ENCODE data around the gene AOAH.
A peak's percentile ranks its signal among the peaks of the same experiment; 100 is the strongest.
"Not testable (repeated sequence)": the region's sequence is repeated elsewhere in the genome, so short reads cannot be mapped to it uniquely, and the experiment has no call there.

AOAH gene

GRCh38 chr7:36504216-36504615, 220.1 kb downstream of the AOAH start:
- DNase-seq = not testable (repeated sequence)

- DNase-seq = no peak
These were observed 226.5 kb downstream of the AOAH start for GRCh38 chr7:36497775-36498174.

DNA sequence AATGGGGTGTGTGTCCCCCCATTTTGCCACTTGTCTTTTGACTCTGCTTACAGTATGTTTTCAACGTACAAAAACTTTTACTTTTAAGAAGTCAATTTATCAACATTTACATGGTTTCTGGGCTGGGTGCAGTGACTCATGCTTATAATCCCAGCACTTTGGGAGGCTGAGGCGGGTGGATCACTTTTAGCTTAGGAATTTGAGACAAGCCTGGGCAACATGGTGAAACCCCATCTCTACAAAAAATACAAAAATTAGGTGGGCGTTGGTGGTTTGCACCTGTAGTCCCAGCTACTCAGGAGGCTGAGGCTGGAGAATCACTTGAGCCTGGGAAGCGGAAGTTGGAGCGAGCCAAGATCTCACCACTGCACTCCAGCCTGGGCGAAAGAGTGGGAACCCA, 227.1 kb downstream of the AOAH start:
- DNase-seq = not testable (repeated sequence)

DNA sequence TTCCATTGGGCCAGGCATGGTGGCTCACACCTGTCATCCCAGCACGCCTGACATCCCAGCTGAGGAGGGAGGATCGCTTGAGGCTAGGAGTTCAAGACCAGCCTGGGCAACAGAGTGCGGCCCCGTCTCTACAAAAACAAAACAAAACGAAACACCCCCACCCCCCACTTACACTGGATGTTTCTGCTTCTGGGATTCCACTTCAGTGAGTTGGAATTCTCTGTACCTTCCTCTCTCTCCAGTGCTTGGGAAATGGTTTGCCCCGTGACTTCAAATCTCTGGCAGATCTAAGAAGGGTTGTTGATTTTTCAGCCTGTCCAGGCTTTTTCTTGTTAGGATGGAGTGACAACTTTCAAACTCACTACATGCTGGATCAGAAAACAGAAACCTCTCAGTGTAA, 227.7 kb downstream of the AOAH start:
- no peak for DNase-seq

- no peak for DNase-seq
These were observed 233.0 kb downstream of the AOAH start for GRCh38 chr7:36491317-36491716.

- DNase-seq = no peak
These were observed 233.9 kb downstream of the AOAH start for GRCh38 chr7:36490419-36490830.

DNA sequence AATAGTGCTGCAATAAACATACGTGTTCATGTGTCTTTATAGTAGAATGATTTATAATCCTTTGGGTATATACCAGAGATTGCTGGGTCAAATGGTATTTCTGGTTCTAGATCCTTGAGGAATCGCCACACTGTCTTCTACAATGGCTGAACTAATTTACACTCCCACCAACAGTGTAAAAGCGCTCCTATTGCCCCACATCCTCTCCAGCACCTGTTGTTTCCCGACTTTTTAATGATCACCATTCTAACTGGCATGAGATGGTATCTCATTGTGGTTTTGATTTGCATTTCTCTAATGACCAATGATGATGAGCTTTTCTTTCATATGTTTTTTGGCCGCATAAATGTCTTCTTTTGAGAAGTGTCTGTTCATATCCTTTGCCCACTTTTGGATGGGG, 235.6 kb downstream of the AOAH start:
- DNase-seq = not testable (repeated sequence)

GRCh38 chr7:36487756-36488336, 236.4 kb downstream of the AOAH start:
- peak in 1 of 2 donors; percentile 54 for DNase-seq

DNA sequence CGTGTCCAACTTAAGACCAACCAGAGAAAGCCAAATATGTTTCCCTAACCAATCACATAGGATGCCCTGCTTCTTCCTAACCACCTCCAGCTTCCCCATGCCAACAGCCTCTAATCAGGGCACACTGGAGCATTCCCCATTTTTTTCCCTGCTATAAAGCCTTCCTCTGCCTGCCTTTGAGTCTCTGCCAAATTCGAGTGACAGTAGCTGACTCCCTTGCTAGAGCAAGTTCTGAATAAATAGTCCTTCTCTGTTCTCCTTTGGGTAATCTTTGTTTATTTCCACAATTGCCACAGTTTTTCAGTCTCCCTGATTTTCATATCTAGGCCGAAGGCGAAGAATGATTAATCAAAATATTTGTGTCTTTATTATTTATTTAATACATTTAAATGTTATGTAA, 238.0 kb downstream of the AOAH start:
- DNase-seq = peak in 1 of 2 donors; percentile 33

GRCh38 chr7:36484265-36484664, 240.0 kb downstream of the AOAH start:
- no peak for DNase-seq

DNA sequence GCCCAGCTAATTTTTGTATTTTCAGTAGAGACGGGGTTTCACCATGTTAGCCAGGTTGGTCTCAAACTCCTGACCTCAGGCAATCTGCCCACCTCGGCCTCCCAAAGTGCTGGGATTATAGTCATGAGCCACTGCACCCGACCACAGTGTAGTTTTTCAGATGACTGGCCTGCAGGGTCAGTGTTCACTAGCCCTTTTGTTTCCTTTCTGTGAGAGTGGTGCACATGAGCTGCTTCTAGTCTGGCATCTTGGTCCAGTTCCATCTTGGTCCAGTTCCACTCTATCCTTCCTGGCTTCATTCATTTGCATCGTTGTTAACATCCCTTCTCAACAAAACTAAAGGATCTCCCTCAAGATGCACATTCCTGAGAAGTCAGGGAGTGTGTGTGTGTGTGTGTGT, 240.4 kb downstream of the AOAH start:
- DNase-seq = peak; percentile 43 to 61

DNA sequence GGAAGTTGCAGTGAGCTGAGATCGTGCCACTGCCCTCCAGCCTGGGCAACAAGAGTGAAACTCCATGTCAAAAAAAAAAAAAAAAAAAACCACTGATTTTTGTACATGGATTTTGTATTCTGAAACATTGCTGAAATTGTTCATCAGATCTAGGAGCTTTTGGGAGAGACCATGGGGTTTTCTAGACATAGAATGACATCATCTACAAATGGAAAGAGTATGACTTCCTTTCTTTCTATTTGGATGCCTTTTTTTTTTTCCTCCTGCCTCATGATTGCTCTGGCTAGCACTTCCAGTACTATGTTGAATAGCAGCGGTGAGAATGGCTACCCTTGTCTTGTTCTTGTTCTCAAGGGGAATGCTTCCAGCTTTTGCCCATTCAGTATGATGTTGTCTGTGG, 245.5 kb downstream of the AOAH start:
- DNase-seq = no peak

GRCh38 chr7:36475381-36475780, 248.9 kb downstream of the AOAH start:
- no peak for DNase-seq

- no peak for DNase-seq
These were observed 249.3 kb downstream of the AOAH start for GRCh38 chr7:36475011-36475342.

- DNase-seq = no peak
These were observed 249.8 kb downstream of the AOAH start for GRCh38 chr7:36474283-36475010.

DNA sequence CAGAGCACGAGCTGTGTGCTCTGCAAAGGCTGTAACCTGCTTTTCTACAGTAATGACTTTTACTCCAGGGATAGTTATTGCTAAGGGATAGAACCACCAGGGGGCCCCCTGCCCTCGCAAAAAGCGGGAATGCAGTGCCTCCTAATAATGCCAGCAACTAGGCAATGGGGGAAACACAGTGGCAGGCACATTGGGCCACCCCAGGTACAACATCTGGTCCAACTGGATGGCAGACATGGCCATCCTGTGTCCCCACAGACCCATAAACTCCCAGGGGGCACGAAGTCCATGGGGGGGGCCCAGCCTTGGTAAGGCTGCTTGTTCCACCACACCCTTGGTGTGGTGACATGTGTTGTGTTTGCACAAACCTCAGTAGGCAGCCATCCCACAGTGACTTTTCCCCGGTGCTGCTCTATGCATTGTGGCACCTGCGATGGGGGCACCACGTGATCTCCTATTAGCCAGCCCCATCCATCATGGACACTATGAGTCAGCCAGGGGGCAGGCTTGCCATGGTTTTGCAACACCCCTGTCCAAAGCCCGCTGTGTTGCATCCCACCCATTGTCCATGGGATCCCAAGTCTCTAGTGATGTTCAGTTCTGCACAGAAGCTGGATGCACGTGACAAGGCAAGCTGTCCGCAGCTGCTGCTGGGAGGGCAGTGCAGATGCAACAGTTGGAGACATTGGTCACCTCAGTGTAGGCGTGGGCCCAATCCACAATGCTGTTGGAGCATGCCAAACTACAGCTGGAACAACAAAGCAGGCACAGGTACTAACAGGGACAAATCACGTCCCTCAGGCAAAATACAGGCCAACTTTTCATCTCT, 250.6 kb downstream of the AOAH start:
- peak; percentile 10 to 31 for DNase-seq

DNA sequence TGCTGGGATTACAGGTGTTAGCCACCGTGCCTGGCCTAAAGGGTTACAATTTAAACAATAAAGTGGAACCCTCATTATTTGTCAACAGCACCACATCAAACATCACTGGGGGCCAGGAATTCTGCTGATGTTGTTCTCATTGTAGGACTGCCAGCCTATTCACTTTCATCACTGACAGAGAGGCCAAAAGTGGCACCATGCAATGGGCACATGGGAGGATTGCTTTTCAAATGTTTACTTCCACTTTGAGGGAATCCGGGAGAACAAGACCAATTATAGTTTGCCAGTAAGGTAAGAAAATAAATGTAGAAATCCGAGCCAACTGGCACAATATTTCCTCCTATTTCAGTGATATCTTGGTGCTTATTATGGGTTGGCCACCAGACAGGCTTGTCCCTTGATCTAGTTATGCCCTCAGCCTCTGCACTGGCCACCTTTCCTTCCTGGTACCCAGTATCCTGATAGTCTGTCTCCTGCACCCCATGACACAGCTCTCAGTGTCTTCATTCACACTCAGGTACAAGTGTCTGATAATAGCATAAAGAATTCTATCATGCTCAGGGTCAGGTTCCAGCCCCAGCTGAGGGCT, 252.1 kb downstream of the AOAH start:
- DNase-seq = no peak

DNA sequence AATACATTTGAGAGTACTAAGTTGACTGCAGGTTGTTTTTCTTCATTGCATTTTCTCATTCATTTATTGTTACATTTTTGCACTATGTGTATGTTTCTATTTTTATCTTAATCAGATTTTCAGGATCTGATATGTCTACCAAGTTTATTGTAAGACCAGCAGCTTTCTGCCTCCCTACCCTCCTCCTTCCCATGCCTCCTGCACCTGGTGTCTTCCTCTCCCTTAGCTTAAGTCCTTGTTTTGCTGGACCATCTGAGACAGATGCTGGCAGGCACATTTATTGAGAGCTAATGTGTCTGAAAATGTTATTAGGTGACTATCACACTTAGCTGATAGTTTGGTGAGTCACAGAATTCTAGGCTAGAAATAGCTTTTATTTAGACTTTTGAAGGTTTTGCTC, 255.1 kb downstream of the AOAH start:
- no peak for DNase-seq

GRCh38 chr7:36468370-36469101, 255.8 kb downstream of the AOAH start:
- DNase-seq = no peak

DNA sequence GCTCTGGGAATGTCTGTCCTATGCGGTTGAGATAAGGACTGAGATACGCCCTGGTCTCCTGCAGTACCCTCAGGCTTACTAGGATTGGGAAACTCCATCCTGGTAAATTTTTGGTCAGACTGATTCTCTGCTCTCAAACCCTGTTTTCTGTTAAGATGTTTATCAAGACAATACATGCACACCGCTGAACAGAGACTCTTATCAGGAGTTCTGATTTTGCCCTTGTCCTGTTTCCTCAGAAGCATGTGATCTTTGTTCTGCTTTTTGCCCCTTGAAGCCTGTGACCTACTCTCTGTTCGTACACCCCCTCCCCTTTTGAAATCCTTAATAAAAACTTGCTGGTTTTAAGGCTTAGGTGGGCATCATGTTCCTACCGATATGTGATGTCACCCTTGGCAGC, 258.3 kb downstream of the AOAH start:
- DNase-seq = not testable (repeated sequence)

DNA sequence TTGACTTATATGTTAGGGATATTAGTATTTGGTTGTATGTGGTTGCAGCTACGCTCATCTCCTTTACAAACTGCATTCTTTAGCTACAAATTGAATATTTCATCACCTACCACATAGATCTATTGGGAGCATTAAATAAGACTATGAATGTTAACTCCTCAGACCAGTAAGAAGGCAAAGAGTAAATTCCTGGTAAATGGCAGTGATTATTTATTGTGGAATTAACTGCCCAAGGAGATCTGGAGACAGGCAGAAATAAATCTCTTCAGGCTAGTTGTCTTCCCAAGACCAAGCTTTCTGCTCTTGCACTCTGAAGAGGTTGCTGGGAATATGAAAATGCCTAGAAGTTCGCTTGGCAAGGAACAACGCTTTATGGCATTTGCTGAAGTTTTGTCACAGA, 260.0 kb downstream of the AOAH start:
- DNase-seq = no peak
